ENCODE data around the gene SLC19A2.

The SLC19A2 gene

DNA sequence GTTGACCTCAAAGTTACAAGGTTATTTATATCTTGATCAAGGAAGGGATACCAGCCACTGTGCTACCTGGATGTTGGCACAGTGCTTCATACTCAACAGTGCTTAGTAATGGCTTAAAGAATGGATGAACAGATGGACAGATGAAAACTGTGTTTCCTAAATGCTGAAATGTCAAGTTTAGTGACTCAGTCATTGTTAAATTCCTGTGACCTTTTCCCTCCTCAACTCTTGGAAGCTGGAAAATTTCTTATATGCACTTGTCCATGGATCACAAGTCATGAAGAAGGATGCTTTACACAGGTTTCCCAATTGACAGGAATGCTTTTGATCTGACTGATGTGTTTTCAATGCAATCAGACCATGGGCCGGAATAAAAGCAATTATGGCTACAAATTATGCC is 39.6 kb upstream of the SLC19A2 start:
- no peaks in the 10 kb centered on the region for H4K20me1 ChIP-seq (ENCODE audit: insufficient read depth, low read length, poor library complexity, severe bottlenecking)
- H3K79me2 ChIP-seq (ENCODE audit: insufficient read depth, low read length) = no peaks in the 10 kb centered on the region
- no peak overlapping the region for H3K4me2 ChIP-seq (ENCODE audit: low read depth, low read length, poor library complexity, severe bottlenecking)
- H3K27me3 ChIP-seq (ENCODE audit: insufficient read depth, low read length, poor library complexity, severe bottlenecking) = no peaks in the 10 kb centered on the region
- no peak overlapping the region for H2AFZ ChIP-seq (ENCODE audit: low read length)
- no peak overlapping the region for H3K9ac ChIP-seq (ENCODE audit: low read depth, low read length, poor library complexity, severe bottlenecking)
- TF ChIP-seq, protein P1, sequence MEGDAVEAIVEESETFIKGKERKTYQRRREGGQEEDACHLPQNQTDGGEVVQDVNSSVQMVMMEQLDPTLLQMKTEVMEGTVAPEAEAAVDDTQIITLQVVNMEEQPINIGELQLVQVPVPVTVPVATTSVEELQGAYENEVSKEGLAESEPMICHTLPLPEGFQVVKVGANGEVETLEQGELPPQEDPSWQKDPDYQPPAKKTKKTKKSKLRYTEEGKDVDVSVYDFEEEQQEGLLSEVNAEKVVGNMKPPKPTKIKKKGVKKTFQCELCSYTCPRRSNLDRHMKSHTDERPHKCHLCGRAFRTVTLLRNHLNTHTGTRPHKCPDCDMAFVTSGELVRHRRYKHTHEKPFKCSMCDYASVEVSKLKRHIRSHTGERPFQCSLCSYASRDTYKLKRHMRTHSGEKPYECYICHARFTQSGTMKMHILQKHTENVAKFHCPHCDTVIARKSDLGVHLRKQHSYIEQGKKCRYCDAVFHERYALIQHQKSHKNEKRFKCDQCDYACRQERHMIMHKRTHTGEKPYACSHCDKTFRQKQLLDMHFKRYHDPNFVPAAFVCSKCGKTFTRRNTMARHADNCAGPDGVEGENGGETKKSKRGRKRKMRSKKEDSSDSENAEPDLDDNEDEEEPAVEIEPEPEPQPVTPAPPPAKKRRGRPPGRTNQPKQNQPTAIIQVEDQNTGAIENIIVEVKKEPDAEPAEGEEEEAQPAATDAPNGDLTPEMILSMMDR (conservative IDR thresholded peaks at IDR 0.05; ENCODE audit: low read length) = no peak
- TF ChIP-seq EZH2phosphoT487 (IDR thresholded peaks at IDR 0.05; ENCODE audit: borderline replicate concordance) = no peak
- H3K36me3 ChIP-seq (ENCODE audit: insufficient read depth, low read length) = no peaks in the 10 kb centered on the region
- no peak overlapping the region for H3K4me3 ChIP-seq (ENCODE audit: low read length, poor library complexity, severe bottlenecking)
- no peaks in the 10 kb centered on the region for H3F3A ChIP-seq (ENCODE audit: low read depth)
- no peaks in the 10 kb centered on the region for H3K9me3 ChIP-seq (ENCODE audit: insufficient read depth, low read depth, low read length)
- no peaks in the 10 kb centered on the region for H3K9me2 ChIP-seq (replicated peaks; ENCODE audit: low read depth, low read length)
- peaks cover 10% of the 10 kb centered on the region for H3K4me1 ChIP-seq (ENCODE audit: insufficient read depth, low read length, poor library complexity, severe bottlenecking)

DNA sequence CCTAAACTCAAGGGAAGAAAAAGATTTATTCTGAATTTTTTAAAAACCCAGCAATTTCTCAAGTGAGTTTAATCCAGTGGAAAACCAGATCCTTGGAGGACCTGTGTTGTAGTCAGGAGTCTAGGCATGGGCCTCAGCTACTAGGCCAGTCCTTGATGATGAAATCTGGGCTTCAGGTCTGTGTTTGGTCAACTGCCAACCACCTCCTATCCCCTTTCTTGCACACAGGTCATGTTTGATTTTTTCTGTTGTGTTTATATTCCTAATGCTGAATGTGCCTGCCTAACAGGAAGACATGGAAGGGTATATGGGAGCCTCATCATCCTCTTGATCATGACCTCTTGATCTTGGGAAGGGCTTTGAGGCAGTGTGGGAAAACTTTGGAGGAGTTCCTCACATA is 38.2 kb upstream of the SLC19A2 start:
- Histone ChIP-seq H3K4me1 (ENCODE audit: insufficient read depth, low read length, poor library complexity, severe bottlenecking) (peaks cover 5% of the 10 kb centered on the region), H3K27me3 (ENCODE audit: insufficient read depth, low read length, poor library complexity, severe bottlenecking) (no peaks in the 10 kb centered on the region), H3K9me3 (ENCODE audit: insufficient read depth, low read depth, low read length) (no peaks in the 10 kb centered on the region), H3K36me3 (ENCODE audit: insufficient read depth, low read length) (no peaks in the 10 kb centered on the region), H3K79me2 (ENCODE audit: insufficient read depth, low read length) (no peaks in the 10 kb centered on the region), H2AFZ (ENCODE audit: low read length) (no peak overlapping the region), H4K20me1 (ENCODE audit: insufficient read depth, low read length, poor library complexity, severe bottlenecking) (no peaks in the 10 kb centered on the region), H3F3A (ENCODE audit: low read depth) (no peaks in the 10 kb centered on the region), H3K9me2 (replicated peaks; ENCODE audit: low read depth, low read length) (no peaks in the 10 kb centered on the region), H3K4me2 (ENCODE audit: low read depth, low read length, poor library complexity, severe bottlenecking) (no peak overlapping the region), H3K4me3 (ENCODE audit: low read length, poor library complexity, severe bottlenecking) (no peak overlapping the region), H3K9ac (ENCODE audit: low read depth, low read length, poor library complexity, severe bottlenecking) (no peak overlapping the region)
- TF ChIP-seq EZH2phosphoT487 (IDR thresholded peaks at IDR 0.05; ENCODE audit: borderline replicate concordance) = no peak
- TF ChIP-seq, protein P1 (conservative IDR thresholded peaks at IDR 0.05; ENCODE audit: low read length) = no peak

DNA sequence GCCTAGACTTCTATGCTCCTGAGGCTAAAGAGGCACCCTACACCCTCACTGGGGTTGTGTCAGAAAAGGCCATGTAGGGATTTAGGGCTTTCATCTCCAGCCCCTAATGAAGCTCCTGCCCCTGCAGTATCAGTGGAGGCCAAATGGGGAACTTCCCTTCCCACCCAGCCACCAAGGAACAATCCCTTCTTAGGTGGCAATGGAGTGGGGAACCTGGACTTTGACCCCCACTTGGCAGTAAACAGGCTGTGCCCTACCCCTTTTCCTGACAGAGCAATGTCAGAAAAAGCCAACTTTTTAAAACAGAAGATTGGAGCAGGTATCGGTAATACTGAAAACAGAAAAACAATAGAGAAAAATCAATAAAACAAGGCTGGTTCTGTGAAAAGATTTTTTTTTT is 35.5 kb upstream of the SLC19A2 start:
- TF ChIP-seq EZH2phosphoT487 (IDR thresholded peaks at IDR 0.05; ENCODE audit: borderline replicate concordance) = no peak
- TF ChIP-seq, protein P1 (conservative IDR thresholded peaks at IDR 0.05; ENCODE audit: low read length) = no peak
- H3K79me2 ChIP-seq (ENCODE audit: insufficient read depth, low read length) = no peaks in the 10 kb centered on the region
- H3K4me1 ChIP-seq (ENCODE audit: insufficient read depth, low read length, poor library complexity, severe bottlenecking) = no peaks in the 10 kb centered on the region
- no peaks in the 10 kb centered on the region for H3K27me3 ChIP-seq (ENCODE audit: insufficient read depth, low read length, poor library complexity, severe bottlenecking)
- H3K9me2 ChIP-seq (replicated peaks; ENCODE audit: low read depth, low read length) = no peaks in the 10 kb centered on the region
- no peak overlapping the region for H3K4me2 ChIP-seq (ENCODE audit: low read depth, low read length, poor library complexity, severe bottlenecking)
- no peak overlapping the region for H3K4me3 ChIP-seq (ENCODE audit: low read length, poor library complexity, severe bottlenecking)
- no peaks in the 10 kb centered on the region for H3K36me3 ChIP-seq (ENCODE audit: insufficient read depth, low read length)
- H3K9ac ChIP-seq (ENCODE audit: low read depth, low read length, poor library complexity, severe bottlenecking) = no peak overlapping the region
- H4K20me1 ChIP-seq (ENCODE audit: insufficient read depth, low read length, poor library complexity, severe bottlenecking) = no peaks in the 10 kb centered on the region
- H2AFZ ChIP-seq (ENCODE audit: low read length) = no peak overlapping the region
- H3F3A ChIP-seq (ENCODE audit: low read depth) = no peaks in the 10 kb centered on the region
- no peaks in the 10 kb centered on the region for H3K9me3 ChIP-seq (ENCODE audit: insufficient read depth, low read depth, low read length)

Data from Loucy (cell line).